Stimulated activated CD4-positive, alpha-beta T cell treated with anti-CD3 and anti-CD28 coated beads, Interleukin-1b, Interleukin-23, amount 100 ng/mL, for 24 hours (primary cell): ENCODE results near the gene TMEM116.
"Not testable (repeated sequence)": the region's sequence is repeated elsewhere in the genome, so short reads cannot be mapped to it uniquely, and the experiment has no call there.

Source experiments
- DNase-seq, 4 experiments: peaks; one replicate each; pipeline ENCODE4 v3.0.0-alpha.2; 2020; ENCODE audit warnings: low read depth in 4 of 4, low spot score in 1 of 4

The TMEM116 gene

GRCh38 chr12:111980598-111980997, 32.4 kb downstream of the TMEM116 start:
- no peak for DNase-seq

- no peak for DNase-seq
These were observed 34.4 kb downstream of the TMEM116 start for GRCh38 chr12:111978545-111978944.

- DNase-seq, result no peak
These were observed 36.1 kb downstream of the TMEM116 start for GRCh38 chr12:111976860-111977259.

- no peak for DNase-seq
These were observed 36.7 kb downstream of the TMEM116 start for GRCh38 chr12:111976291-111976690.

- no peak for DNase-seq
These were observed 37.6 kb downstream of the TMEM116 start for GRCh38 chr12:111975161-111975931.

GRCh38 chr12:111971800-111972199, 41.2 kb downstream of the TMEM116 start:
- no peak for DNase-seq

GRCh38 chr12:111964935-111965334, 48.0 kb downstream of the TMEM116 start:
- no peak for DNase-seq

- DNase-seq, result not testable (repeated sequence)
These were observed 53.4 kb downstream of the TMEM116 start for GRCh38 chr12:111959518-111959917.

GRCh38 chr12:111957224-111957623, 55.7 kb downstream of the TMEM116 start:
- DNase-seq, result not testable (repeated sequence)

- DNase-seq, result no peak
These were observed 58.0 kb downstream of the TMEM116 start for GRCh38 chr12:111954969-111955368.

- DNase-seq, result no peak
These were observed 59.5 kb downstream of the TMEM116 start for GRCh38 chr12:111953455-111953854.

- not testable (repeated sequence) for DNase-seq
These were observed 60.7 kb downstream of the TMEM116 start for GRCh38 chr12:111952084-111952787.

- not testable (repeated sequence) for DNase-seq
These were observed 61.8 kb downstream of the TMEM116 start for GRCh38 chr12:111950961-111951676.

GRCh38 chr12:111943929-111944328, 69.0 kb downstream of the TMEM116 start:
- no peak for DNase-seq

GRCh38 chr12:111942557-111942956, 70.4 kb downstream of the TMEM116 start:
- DNase-seq, result no peak

- DNase-seq, result no peak
These were observed 75.5 kb downstream of the TMEM116 start for GRCh38 chr12:111937429-111937828.

- no peak for DNase-seq
These were observed 76.1 kb downstream of the TMEM116 start for GRCh38 chr12:111936869-111937268.

GRCh38 chr12:111932241-111932640, 80.7 kb downstream of the TMEM116 start:
- no peak for DNase-seq

GRCh38 chr12:111927346-111927745, 85.6 kb downstream of the TMEM116 start:
- no peak for DNase-seq

- DNase-seq, result no peak
These were observed 86.3 kb downstream of the TMEM116 start for GRCh38 chr12:111926631-111927030.

- DNase-seq, result no peak
These were observed 87.8 kb downstream of the TMEM116 start for GRCh38 chr12:111925171-111925570.

GRCh38 chr12:111907740-111908139, 105.2 kb downstream of the TMEM116 start:
- DNase-seq, result no peak
